GM10847 (cell line): ENCODE results near the gene HLCS.

Experiments
- POLR2A ChIP-seq: IDR thresholded peaks from 2 replicates; pipeline ENCODE4 v1.6.1; 2011; ENCODE audit not compliant: insufficient read length; ENCODE audit errors: extremely low read depth

HLCS gene

DNA sequence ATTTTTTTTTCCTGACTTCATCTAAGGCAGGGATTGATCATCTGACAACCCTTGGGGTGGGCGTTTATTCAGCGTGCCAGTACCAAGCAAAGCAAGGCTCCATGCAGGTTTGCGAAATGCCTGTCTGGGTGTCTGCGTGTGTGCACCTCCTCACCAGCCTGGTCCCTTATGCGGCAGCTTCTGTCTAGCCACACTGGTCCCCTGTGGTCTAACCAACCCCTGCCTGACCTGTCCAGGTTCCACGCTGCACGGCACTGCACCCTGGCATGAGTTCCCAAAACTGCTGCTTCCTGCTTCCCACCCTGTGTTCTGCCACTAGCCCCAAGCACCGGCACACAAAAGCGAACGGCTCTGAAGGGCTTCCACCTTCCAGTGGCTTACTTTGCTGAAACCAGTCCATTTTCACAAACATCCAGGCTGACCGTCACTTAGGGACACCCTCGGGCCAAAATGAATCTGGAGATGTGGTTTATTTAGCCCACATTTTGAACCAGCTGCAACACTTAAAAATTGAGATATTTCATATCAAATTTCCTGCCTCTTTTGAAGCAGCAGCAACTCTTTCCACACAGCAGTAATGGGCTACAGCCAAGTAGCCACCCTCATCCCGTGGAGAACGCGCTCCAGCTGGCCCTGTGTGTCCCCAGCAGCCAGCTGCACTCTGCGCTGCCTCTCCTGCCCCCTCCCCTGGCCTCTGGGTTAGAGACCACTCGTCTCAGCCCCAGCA, 55.7 kb downstream of the HLCS start:
- TF ChIP-seq POLR2A: no peak

DNA sequence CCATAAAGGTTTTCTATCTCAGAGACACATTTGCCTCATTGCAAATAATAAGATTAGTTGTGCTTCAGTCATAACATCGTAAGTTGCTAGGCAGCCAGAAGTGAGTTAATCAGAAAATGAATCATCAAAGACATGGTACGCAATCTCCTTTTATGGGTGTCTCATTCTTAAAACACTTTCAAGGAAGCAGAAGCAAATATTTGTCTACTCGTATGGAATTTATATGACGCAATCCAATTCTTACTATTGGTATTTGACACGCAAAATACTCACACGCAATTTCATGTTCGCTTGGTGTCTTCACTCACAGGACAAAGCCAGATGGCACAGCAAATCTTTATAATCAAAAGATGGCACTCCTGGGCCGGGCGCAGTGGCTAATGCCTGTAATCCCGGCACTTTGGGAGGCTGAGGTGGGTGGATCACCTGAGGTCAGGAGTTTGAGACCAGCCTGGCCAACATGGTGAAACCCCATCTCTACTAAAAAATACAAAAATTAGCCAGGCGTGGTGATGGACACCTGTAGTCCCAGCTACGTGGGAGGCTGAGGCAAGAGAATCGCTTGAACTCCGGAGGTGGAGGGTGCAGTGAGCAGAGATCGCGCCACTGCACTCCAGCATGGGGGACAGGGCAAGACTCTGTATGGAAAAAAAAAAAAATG, 56.4 kb downstream of the HLCS start:
- TF ChIP-seq POLR2A: no peak

DNA sequence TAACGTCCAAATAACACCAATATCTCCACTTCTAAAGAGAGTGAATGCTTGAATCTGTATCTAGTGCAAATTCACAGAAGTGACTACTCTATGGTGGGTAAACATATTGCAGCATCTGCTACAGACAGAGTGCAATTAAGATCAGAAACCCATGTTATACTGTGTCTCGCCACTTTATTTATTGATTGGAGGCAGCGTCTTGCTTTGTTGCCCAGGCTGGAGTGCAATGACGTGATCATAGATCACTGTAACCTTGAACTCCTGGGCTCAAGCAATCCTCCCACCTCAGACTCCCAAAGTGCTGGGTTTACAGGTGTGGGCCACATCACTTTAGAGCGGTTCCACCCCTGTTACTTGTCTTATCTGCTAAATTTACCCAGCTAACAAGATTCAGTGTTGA, 57.0 kb downstream of the HLCS start:
- TF ChIP-seq POLR2A: no peak

- TF ChIP-seq POLR2A: no peak
Observed at GRCh38 chr21:36908260-36908908, 58.1 kb downstream of the HLCS start.

DNA sequence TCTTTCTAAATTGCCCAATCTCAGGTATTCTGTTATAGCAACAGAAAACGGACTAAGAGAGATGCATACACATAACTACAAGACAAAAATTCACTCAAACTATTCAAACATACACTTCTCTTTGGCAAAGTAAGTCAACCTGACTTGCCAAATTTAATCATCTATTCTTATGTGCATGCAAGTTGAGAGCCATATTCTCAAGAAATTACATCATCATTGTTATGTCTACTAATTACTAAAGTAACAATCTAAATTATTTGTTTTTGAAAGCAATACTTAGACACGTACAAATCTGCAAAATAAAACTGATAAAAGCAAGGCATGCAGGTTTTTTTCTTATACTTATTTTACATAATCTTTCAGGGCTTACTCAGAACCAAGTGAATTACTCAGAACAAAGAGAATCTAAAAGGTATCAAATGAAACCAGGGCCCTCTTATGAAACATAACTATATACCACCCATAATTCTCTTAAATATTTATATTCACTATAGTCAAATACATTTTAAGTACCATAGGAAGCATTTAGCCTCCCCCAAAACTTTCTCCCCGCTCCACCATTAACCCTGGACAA, 62.3 kb downstream of the HLCS start:
- TF ChIP-seq POLR2A: no peak

DNA sequence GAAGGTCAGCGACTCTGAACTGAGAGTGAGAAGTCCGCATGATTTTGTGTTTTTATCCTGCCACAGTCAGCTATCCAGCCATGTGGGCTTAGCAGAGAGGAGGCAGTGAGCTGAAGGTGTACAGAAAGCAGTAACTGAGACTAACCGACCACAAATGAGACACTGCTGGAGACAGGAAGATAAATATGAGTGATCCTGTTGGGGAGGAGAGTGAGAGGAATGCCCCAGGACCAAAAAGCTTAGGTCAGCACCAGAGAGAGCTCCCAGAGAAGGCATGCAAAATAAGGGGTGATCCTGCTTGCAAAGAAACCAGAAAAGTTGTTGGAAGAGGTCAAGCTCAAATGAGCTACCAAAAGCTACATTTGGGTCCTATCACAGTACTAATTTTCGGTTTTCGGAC, 63.7 kb downstream of the HLCS start:
- TF ChIP-seq POLR2A: no peak

GRCh38 chr21:36902331-36902730, 64.1 kb downstream of the HLCS start:
- TF ChIP-seq POLR2A: no peak

DNA sequence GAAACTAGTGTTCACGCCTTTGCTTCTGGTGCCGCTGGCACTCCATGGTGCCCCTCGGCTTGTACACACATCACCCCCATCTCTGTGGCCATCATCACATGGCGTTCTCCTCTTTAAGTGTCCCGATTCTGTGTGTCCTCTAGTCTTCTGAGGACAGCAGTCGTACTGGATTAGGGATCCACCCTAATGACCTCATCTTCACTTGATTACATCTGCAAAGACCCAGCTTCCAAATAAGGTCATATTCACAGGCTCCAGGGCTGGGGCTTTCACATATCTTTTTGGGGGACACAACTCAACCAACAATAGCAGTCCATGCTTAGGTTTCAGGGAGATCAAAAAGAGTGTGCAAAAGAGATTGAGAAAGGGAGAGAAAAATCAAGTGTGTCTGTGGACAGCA, 64.9 kb downstream of the HLCS start:
- TF ChIP-seq POLR2A: no peak

DNA sequence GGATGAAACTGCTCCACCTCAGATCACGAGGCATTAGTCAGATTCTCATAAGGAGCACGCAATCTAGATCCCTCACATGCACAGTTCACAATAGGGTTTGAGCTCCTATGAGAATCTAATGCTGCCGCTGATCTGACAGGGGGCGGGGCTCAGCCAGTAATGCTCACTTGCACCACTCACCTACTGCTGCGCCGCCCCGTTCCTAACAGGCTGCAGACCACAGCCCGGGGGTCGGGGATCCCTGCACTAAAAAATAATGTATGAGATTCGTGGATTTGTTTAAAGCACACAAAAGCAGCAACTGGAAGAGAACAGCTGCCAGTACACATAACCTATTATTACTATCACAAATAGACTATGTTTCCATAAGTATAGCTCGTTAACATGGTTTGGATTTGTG, 72.9 kb downstream of the HLCS start:
- no peak for TF ChIP-seq POLR2A

GRCh38 chr21:36892201-36892600, 74.3 kb downstream of the HLCS start:
- TF ChIP-seq POLR2A: no peak

DNA sequence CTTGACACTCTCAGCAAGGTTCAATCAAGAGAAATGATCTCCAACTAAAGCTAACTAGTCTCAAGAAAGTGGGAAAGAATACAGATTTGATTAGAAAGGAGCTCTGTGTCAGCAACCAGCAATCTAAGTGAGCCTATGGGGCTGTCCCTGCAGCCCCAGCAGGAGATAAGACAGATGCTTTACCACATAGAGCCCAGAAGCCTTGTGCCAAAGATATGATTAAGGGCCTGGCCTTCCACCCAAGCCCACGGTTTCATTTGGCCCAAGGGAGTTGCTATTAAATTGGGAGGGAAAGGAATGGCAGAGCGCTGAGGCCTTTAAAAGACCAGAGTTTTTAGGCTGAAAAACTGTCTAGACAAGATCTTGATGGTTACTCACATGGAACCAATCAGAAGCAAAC, 74.8 kb downstream of the HLCS start:
- TF ChIP-seq POLR2A: no peak

DNA sequence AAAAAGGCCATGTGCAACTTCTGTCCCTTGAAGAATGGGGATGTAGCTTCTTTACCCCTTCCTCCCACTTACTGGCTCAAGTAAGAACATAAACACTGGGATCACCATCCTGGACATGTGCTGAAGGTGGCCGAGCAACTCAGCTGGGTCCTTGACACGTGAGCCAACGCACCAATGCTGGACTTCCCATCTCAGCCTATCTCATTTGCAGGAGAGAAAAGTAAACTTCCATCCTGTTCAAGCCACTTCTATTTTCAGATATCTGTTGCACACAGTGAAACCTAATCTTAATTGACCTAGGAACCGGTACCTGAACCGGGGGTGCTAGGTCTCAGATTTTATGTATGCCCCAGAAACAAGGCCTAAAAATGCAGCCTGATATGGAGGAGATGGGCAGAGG, 75.3 kb downstream of the HLCS start:
- TF ChIP-seq POLR2A: no peak

- TF ChIP-seq POLR2A: no peak
Observed at GRCh38 chr21:36890086-36890485, 76.4 kb downstream of the HLCS start.

GRCh38 chr21:36889401-36889800, 77.1 kb downstream of the HLCS start:
- no peak for TF ChIP-seq POLR2A

- TF ChIP-seq POLR2A: no peak
Observed at GRCh38 chr21:36888466-36888865, 78.0 kb downstream of the HLCS start.

DNA sequence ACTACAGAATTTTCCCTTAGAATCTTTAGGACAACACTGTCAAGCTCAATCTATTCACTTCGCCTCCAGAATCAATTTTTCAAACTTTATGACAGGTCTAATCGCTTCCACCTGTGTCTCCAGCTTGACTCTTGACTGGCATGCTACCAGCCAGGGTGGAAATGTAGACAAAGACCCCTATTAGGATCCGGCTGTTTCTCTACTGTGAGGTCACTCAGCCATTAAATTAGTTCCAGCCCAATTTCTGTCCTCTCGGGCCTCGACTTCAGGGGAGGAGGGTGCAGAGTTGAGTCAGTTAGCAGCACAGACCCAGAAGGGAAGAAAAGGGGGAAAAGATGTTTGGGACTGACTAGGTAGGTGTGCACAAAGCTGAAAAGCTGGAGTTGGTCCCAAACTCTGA, 78.5 kb downstream of the HLCS start:
- no peak for TF ChIP-seq POLR2A
